Measurements from ENCODE around the gene SYNPO2.

DNA sequence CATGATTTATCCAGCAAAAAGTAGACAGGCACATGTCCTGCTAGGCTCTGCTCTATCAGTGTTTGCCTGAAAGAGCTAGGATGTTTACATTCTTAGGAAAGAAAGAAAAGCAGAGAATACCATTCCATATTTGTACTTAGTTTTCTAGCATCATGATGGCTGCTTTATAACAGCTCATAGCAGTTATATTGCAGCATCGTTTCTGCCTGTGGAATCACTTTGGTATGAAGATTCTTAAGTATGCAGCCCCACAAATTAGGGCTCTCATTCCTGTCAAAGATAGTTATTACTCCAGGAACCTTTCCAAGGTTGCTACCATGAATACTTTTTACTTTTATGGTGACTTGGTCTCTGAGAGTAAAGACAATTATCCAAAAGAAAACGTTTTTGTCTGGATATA, 128.0 kb downstream of the SYNPO2 start:
- TF ChIP-seq, protein P1, sequence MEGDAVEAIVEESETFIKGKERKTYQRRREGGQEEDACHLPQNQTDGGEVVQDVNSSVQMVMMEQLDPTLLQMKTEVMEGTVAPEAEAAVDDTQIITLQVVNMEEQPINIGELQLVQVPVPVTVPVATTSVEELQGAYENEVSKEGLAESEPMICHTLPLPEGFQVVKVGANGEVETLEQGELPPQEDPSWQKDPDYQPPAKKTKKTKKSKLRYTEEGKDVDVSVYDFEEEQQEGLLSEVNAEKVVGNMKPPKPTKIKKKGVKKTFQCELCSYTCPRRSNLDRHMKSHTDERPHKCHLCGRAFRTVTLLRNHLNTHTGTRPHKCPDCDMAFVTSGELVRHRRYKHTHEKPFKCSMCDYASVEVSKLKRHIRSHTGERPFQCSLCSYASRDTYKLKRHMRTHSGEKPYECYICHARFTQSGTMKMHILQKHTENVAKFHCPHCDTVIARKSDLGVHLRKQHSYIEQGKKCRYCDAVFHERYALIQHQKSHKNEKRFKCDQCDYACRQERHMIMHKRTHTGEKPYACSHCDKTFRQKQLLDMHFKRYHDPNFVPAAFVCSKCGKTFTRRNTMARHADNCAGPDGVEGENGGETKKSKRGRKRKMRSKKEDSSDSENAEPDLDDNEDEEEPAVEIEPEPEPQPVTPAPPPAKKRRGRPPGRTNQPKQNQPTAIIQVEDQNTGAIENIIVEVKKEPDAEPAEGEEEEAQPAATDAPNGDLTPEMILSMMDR (IDR thresholded peaks at IDR 0.05; ENCODE audit: insufficient read depth, low read length, poor library complexity, severe bottlenecking), result no peak
- TF ChIP-seq EZH2phosphoT487 (conservative IDR thresholded peaks at IDR 0.05; ENCODE audit: low read length), result no peak
